Left renal pelvis (tissue), 4 donors: ENCODE measurements around the gene ABCA12. TPM values are rescaled to one million over a fixed set of nuclear protein-coding genes. Genes with fewer than 3 reads are reported as not detected.

ENCODE experiments used
- DNase-seq, 4 donors: peaks; one replicate each; pipeline ENCODE4 v3.0.0-alpha.2; 2013; ENCODE audit warnings: low read depth in 4 of 4, low spot score in 3 of 4
- polyA plus RNA-seq, 4 donors: library from polyadenylated mRNA; unstranded; fragments of 120-200 nt; gene quantifications; one replicate each; pipeline ENCODE4 v1.2.1, GENCODE V29; 2013; ENCODE audit not compliant: insufficient read length in 4 of 4

The ABCA12 gene
- polyA plus RNA-seq, 4 donors, result 0.08 to 0.24 (median 0.22) TPM

DNA sequence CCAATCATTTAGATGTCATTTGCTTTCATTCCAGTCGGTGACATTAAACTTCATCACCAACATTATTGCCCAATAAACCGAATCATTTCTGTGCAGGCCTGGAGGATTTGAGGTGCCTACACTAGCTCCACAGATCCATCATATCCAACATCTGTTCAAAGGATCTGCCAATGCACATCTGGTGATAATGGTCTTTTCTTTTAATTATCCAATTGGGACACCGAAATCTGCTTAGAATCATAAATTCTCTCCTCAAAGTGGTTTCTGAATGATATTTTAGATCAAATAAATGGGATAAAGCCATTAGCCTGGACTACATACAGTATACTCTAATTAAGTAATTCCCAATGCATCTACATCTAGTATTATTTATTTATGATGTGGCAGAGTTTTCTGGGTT is 85.6 kb downstream of the ABCA12 start:
- DNase-seq, result no peak

GRCh38 chr2:215052404-215052803 is 86.0 kb downstream of the ABCA12 start:
- no peak for DNase-seq

DNA sequence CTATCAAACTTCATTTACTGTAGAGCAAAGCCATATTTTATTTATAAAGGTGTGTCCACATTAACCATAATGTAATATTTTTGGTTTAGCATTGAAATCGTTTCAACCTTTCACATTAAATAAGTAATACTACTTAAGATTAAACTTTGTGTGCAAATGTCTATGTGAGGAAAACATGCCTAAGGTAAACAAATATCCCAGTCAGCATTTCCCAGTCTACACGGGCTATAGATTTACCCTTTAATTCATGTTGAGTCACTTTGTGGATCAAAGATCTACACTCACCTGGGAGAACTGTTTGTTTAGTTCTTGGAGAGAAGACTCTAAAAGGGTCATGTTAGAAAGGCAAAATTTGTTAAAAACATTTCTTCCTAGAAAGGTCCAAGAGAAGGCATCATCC is 89.1 kb downstream of the ABCA12 start:
- DNase-seq, result no peak

DNA sequence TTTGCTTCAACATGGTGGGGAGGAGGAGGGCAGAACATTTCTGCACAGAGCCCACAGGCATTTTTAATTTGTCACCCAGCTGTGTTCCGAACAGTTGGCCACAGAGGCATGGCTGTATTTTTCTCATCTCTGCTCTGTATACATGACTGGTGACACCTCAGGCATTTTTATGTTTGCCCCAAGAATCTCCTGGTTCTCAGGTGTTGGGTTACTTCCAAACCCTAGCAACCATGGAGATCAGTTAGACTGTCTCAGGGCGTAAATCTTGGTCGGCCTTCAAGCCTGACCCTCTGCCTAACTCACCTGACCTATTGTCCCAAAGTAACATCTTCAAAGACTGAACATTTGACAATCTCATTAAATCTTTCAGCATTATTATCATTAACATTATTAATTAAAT is 100.0 kb downstream of the ABCA12 start:
- DNase-seq, result peak in 3 of 4 donors; percentile 14 to 50 (median 16)

GRCh38 chr2:215036314-215036713 is 102.1 kb downstream of the ABCA12 start:
- DNase-seq, result no peak

DNA sequence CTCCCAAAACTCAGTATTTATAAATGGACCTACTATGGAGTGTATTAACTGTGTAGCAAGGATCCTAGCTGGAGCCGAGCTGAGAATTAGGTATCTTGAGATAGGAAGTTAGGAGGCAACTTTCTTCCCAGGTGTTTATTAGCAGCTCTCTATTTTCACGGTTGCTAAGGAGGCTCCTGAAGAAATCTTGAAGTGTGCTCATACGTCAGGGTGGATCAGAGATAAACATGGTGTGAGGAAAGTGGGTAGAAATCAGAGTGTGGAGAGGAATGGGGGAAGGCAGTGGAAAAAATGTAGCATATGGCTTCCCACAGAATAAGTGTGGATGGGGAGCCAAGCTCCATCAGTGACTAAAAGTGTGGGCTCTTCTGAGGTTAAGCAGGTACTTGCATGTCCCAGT is 104.3 kb downstream of the ABCA12 start:
- DNase-seq, result no peak

- DNase-seq, result no peak
These were observed 106.3 kb downstream of the ABCA12 start for GRCh38 chr2:215032153-215032552.

DNA sequence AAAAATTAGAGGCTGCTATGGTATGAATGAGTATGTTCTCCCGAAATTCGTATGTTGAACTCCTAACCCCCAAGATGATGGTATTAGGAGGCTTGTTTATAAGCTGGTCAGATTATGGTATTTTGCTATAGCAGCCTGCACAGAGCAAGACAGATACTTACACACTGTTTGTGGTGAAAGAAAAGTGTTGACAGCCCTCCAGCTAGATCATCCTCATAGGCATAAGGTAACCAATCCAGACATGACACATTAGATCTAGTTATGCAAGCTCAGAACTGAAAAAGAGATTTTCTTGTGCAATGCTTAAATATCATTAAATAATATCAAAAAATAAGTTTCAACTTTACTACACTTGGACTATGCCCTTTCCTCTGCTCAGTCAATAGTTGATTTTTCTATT is 107.1 kb downstream of the ABCA12 start:
- no peak for DNase-seq

GRCh38 chr2:215029936-215030335 is 108.5 kb downstream of the ABCA12 start:
- DNase-seq, result no peak

GRCh38 chr2:215028231-215028630 is 110.2 kb downstream of the ABCA12 start:
- no peak for DNase-seq

- no peak for DNase-seq
These were observed 110.6 kb downstream of the ABCA12 start for GRCh38 chr2:215027779-215028178.

DNA sequence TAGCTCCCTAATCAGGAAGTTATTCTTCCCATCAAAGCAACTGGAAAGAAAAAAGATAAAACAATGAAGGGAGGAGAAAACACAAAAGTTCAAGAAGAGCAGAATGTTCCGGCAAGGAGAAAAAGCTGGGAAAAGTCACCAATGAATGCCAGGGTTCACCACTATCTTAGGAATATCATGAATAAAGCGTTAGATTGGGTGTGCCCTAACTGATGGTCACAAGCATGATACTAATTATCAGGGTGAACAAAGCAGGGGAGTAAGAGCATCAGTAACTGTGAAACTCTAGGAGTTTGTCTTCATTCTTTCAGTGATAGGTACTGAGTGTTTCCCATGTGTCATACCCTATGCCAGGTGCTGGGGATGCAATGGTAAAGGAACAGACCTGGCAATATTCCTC is 115.5 kb downstream of the ABCA12 start:
- DNase-seq, result no peak

- no peak for DNase-seq
These were observed 116.0 kb downstream of the ABCA12 start for GRCh38 chr2:215022418-215022817.

GRCh38 chr2:215020283-215020682 is 118.1 kb downstream of the ABCA12 start:
- no peak for DNase-seq

- DNase-seq, result no peak
These were observed 118.8 kb downstream of the ABCA12 start for GRCh38 chr2:215019521-215020145.

GRCh38 chr2:215019085-215019484 is 119.3 kb downstream of the ABCA12 start:
- no peak for DNase-seq

DNA sequence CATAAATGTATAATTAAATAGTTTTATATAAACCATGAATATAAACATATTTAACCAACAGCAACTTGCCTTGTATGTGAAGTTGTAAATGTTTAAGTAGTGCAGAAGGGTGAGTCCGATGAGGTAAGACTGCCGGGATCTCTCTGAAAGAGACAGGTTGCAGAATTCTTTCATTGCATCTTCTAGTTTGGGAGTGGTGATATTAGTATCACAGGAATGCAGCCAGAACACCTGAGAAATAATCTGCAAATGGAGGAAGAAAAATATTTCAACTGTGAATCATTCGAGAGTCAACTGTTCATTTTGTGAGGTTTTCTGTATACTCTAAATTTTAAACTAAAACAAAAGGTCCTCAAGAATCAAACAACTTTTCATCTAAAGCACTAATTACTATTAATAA is 123.0 kb downstream of the ABCA12 start:
- no peak for DNase-seq

DNA sequence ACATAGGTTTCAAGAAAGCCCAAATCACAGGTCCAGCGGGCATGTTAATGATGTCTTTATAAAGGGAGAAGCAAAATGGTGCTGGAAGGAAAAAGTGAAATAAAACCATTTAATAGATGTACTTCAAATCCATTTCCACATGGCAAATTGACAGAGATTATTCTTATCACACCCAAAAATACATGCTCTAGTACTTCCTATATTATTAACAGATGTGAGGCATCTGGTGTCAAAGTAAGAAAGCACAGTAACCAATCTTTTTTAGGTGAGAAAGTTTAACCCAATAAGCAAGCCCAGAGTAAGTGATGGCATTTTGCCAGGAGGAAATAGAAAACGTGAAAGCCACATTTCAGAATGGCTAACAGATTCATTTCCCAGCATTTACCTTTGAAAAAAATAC is 128.0 kb downstream of the ABCA12 start:
- DNase-seq, result no peak

GRCh38 chr2:215003001-215003400 is 135.4 kb downstream of the ABCA12 start:
- DNase-seq, result no peak

GRCh38 chr2:215002500-215002899 is 135.9 kb downstream of the ABCA12 start:
- peak; percentile 24 to 39 (median 36) for DNase-seq

DNA sequence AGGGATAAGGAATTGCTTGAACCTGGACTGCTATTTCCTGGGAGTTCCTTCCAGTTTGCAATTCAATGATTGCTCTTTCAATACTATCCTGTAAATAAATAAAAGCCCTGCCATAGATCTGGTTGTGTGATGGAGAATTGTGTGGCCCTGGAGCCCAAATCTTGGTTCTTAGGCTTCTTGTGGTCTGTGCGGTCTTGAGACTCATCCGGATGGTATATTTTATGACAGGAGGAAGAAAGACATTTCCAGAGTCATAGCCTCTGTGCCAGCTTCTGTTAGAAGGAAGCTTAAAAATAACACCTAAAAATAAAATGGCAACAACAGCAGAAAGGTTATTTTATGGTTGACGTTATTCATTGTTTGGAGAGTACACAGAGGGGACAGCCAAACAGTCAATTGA is 137.7 kb downstream of the ABCA12 start:
- DNase-seq, result no peak

DNA sequence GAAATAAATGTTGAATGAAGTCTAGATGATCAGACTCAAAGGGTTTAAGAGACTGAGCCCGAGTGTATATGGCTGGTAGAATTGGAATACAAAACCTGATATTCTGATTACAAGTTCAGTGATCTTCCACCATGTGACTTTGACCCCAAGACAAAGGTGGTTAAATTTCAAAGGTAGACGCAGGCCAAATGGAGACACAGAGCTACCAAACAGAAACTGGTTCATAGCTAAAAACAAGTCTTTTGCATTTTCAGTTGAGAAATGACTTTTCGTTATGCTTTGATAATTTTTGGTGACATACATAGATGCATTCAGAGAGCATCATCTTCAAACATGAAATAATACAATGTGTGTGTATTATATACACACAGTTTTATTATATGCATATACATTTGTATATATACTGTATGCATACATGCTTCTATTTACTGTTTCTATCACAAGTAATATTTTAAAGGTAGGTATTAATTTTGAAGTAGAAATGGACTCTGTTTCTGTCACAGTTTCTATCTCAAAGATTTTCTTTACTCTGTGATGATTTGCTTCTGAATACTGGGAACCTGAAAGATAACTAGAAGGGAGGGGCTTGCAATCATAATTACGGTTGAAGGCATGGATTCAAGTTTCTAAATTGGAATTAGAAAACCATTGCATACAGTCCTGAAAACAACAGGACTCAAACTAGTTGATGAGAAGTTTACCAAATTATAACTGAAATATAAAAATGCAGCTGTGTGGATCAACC is 142.3 kb downstream of the ABCA12 start:
- no peak for DNase-seq
